GM21390 (cell line): Measurements from ENCODE around the gene TDRD6.
"Not testable (repeated sequence)": the region's sequence is repeated elsewhere in the genome, so short reads cannot be mapped to it uniquely, and the experiment has no call there.

Experiments used
- ATAC-seq: cut with Tn5 transposase; IDR thresholded peaks from one replicate; pipeline ENCODE4 v1.9.1; 2021; ENCODE audit not compliant: unreplicated experiment

TDRD6 gene, protein sequence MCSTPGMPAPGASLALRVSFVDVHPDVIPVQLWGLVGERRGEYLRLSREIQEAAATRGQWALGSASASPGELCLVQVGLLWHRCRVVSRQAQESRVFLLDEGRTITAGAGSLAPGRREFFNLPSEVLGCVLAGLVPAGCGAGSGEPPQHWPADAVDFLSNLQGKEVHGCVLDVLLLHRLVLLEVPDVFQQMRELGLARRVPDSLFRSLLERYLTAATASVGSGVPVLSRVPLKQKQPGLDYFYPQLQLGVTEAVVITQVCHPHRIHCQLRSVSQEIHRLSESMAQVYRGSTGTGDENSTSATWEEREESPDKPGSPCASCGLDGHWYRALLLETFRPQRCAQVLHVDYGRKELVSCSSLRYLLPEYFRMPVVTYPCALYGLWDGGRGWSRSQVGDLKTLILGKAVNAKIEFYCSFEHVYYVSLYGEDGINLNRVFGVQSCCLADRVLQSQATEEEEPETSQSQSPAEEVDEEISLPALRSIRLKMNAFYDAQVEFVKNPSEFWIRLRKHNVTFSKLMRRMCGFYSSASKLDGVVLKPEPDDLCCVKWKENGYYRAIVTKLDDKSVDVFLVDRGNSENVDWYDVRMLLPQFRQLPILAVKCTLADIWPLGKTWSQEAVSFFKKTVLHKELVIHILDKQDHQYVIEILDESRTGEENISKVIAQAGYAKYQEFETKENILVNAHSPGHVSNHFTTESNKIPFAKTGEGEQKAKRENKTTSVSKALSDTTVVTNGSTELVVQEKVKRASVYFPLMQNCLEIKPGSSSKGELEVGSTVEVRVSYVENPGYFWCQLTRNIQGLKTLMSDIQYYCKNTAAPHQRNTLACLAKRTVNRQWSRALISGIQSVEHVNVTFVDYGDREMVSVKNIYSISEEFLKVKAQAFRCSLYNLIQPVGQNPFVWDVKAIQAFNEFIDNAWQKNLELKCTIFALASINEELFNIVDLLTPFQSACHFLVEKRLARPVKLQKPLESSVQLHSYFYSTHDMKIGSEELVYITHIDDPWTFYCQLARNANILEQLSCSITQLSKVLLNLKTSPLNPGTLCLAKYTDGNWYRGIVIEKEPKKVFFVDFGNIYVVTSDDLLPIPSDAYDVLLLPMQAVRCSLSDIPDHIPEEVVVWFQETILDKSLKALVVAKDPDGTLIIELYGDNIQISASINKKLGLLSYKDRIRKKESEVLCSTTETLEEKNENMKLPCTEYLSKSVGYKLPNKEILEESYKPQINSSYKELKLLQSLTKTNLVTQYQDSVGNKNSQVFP (N-terminal part only)

DNA sequence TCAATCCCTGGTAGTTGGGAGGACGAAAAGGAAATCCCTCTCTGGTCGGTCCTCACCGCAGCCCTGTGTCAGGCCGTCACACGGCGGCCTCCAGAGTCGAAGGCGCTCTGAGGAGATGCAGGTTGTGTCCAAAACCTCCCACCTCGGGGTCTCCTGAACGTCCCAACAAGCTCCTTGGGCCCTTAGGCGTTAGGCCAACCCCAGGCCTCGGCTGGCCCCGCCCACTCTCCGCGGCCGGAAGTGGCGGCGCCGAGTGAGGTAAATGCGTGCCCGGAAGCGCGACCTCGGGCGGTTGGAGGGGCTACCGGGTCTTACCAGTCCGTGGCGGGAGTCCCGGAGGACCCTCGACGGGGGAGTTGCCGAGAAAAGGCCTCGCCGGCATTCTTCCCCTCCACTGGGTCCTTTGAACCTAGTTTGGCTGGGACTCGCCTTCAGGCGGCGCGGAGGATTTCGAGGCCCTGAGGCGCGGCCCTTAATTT lies at the start of gene TDRD6:
Gene TDRD6, plus strand, starts transcription at position 267 of the 479 bp plus-strand sequence. CDS start 244 bp downstream, outside the sequence.
- ATAC-seq, result no peak

GRCh38 chr6:46637933-46638332 lies 49.8 kb upstream of the TDRD6 start:
- no peak for ATAC-seq

GRCh38 chr6:46638650-46639049 lies 49.0 kb upstream of the TDRD6 start:
- ATAC-seq, result no peak

GRCh38 chr6:46642928-46643751 lies 44.5 kb upstream of the TDRD6 start:
- no peak for ATAC-seq

GRCh38 chr6:46645265-46645664 lies 42.4 kb upstream of the TDRD6 start:
- ATAC-seq, result no peak

DNA sequence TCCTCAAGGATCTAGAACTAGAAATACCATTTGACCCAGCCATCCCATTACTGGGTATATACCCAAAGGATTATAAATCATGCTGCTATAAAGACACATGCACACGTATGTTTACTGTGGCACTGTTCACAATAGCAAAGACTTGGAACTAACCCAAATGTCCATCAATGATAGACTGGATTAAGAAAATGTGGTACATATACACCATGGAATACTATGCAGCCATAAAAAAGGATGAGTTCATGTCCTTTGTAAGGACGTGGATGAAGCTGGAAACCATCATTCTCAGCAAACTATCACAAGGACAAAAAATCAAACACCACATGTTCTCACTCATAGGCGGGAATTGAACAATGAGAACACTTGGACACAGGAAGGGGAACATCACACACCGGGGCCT lies 39.6 kb upstream of the TDRD6 start:
- ATAC-seq, result not testable (repeated sequence)

- ATAC-seq, result no peak
Measured at GRCh38 chr6:46648869-46649492, 38.7 kb upstream of the TDRD6 start.

DNA sequence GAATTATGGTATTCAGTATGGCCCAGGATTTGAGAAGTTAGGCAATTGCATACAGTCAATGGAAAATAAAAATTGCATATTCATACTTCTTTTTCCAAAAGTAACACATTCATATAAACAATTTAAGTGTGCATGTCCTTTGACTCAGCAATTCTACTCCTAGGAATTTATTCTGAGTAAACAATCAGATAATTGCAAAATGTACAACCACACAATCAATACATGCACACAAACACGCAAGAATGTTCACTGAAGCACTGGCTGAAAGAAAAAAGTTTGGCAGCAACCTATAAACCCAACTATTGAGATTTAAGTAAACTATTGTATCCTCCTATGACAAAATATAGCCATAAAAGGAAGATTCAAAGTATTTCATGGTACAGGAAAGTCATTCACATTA lies 36.7 kb upstream of the TDRD6 start:
- no peak for ATAC-seq

- no peak for ATAC-seq
Measured at GRCh38 chr6:46651816-46652215, 35.9 kb upstream of the TDRD6 start.

GRCh38 chr6:46652232-46652602 lies 35.5 kb upstream of the TDRD6 start:
- no peak for ATAC-seq

DNA sequence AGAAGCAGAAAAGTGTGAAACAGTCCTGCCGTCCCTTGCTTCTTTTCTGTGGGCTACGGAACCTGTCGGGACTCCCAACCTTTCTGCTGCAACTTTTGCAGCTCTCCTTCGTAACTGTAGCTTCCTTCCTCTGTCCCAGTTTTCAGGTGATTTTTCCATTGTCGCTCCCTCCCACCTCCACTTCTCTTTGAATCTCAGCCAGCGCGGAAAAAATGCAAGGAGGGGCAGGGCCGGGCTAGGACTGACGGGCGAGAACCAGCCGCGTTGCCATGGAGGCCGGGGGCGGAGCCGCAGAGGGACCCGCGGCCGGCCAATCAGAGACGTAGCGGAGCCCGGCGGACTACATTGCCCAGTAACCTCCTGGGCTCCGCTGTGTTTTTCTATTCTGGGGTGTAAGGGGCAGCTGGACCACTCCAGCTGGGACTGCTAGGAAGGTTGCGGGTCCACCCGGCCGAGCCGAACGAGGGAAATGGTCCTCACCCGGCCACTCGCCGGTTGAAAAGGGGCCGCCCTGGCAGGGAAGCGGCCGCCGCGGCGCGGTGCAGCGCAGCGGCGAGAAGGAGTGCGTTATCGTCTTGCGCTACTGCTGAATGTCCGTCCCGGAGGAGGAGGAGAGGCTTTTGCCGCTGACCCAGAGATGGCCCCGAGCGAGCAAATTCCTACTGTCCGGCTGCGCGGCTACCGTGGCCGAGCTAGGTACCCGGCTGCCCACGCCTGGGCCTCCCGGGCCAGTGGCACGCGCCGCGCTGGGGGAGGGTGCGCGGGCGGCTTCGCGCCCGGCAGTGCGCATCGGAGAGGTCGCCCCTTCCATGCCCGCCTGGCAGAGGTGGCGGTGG lies 34.9 kb upstream of the TDRD6 start, which contains the start of the genes CYP39A1 and SLC25A27:
Gene CYP39A1, minus strand, starts transcription at position 216 of the 836 bp plus-strand sequence. CDS start 236 bp downstream, outside the sequence.
Gene SLC25A27, plus strand, starts transcription at position 373 of the 836 bp plus-strand sequence. Its CDS starts 218 bp downstream, at position 591.
- ATAC-seq, result peak; percentile 100

DNA sequence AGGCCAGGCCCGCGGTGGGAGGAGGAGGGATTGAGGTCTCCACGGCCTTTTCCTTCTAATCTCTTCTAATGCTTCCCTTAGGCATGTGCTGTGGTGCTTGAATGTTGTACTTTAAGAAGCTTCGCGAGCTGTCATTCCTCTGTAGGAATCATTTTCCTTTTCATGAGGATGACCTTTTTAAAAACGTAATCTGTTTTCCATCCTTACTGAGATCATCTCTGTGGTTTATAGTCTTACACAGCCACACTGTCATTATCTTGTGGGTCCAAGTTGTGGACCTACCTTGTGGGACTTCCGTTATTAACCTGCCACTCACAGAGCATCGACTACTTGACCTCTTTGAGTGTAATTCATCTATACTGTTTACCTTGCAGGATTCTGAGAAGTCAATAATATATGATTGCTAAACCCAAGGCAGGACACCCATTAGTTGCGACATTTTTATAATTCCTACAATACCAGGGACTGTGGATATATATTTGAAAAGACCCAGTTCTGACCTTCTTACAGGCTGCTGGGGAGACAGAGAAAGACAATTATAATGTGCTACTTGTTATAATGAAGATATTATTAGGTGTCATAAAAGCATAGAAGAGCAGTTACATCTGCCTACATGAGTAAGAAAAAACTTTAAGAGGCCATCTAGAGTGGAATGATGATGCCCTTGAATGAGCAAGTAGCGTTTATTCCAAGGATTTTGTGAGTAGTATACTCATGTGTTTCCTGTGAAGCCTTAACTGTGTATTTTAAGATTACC lies 34.1 kb upstream of the TDRD6 start:
- no peak for ATAC-seq

GRCh38 chr6:46655803-46656202 lies 31.9 kb upstream of the TDRD6 start:
- ATAC-seq, result no peak

GRCh38 chr6:46657642-46658041 lies 30.0 kb upstream of the TDRD6 start:
- no peak for ATAC-seq

- no peak for ATAC-seq
Measured at GRCh38 chr6:46661483-46661882, 26.2 kb upstream of the TDRD6 start.

GRCh38 chr6:46667377-46667776 lies 20.3 kb upstream of the TDRD6 start:
- ATAC-seq, result no peak

GRCh38 chr6:46674410-46674809 lies 13.3 kb upstream of the TDRD6 start:
- no peak for ATAC-seq
